Nephron progenitor cell (in vitro differentiated cells): ENCODE results near the gene ACTL6B.

ENCODE experiments used
- DNase-seq: peaks from one replicate; pipeline ENCODE4 v3.0.0; 2021
- H3K27ac Mint-ChIP-seq: 2 replicates; pipeline ENCODE4 v1.8.0; 2021; ENCODE audit warnings: mild to moderate bottlenecking, moderate library complexity, mixed read lengths
- H3K27me3 Mint-ChIP-seq: 2 replicates; pipeline ENCODE4 v1.8.0; 2021; ENCODE audit warnings: mild to moderate bottlenecking, low read depth, mixed read lengths; ENCODE audit not compliant: poor library complexity
- H3K36me3 Mint-ChIP-seq: 2 replicates; pipeline ENCODE4 v1.8.0; 2021; ENCODE audit warnings: low read depth, mixed read lengths
- H3K4me1 Mint-ChIP-seq: 2 replicates; pipeline ENCODE4 v1.8.0; 2021; ENCODE audit warnings: mixed read lengths
- H3K4me3 Mint-ChIP-seq: 2 replicates; pipeline ENCODE4 v1.8.0; 2021; ENCODE audit warnings: mild to moderate bottlenecking, moderate library complexity, mixed read lengths
- H3K9me3 Mint-ChIP-seq: 2 replicates; pipeline ENCODE4 v1.8.0; 2021; ENCODE audit warnings: mild to moderate bottlenecking, moderate library complexity, mixed read lengths
- TF ChIP-seq, protein P1 (sequence below): fragments of 200-600 bp; sonication (generic); IDR thresholded peaks from 2 replicates; pipeline ENCODE4 v1.5.0; 2021; ENCODE audit warnings: antibody characterized with exemption

The ACTL6B gene

DNA sequence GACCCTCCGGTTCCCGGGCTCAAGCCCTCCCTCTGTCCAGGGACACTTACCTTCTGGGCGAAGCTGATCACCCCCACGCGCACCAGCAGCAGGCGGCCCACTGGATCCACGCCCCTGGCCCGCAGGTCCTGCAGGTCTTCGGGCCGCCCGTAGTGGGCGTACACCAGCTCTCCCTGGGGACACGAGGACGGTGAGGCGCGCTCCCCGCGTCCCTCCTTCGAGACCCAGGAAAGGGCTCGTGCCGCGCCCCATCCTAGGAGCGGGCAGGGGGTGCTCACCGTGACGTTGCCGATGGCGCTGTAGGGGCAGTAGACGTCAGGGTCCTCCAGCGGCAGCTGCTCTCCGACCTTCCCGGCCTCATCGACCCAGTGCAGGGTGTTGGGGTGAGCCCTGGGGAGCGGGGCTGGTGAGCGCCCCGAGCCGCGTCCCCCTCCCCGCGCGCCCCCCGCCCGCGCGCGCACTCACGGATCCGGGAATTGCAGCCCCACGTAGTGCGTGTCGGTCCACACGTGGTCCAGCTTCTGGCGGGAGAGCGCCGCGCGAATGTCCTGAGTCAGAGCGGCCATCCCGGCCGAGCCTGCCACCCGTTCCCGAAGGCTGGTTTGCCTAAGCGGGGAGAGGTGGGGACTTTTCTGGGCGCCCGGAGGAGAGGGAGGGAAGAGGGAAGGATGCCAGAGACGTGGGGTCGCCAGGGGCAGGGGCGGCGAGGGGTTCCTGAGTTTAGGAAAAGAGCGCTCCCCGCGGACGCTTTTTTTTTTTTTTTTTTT, 23.1 kb downstream of the ACTL6B start:
- Mint-ChIP-seq H3K9me3 (no peaks in the 10 kb centered on the region), H3K36me3 (no peaks in the 10 kb centered on the region), H3K4me1 (peaks cover 9% of the 10 kb centered on the region), H3K4me3 (peak overlapping the region; percentile 81), H3K27me3 (peaks cover 74% of the 10 kb centered on the region), H3K27ac (no peak overlapping the region)
- DNase-seq: peak; percentile 59
- TF ChIP-seq, protein P1, sequence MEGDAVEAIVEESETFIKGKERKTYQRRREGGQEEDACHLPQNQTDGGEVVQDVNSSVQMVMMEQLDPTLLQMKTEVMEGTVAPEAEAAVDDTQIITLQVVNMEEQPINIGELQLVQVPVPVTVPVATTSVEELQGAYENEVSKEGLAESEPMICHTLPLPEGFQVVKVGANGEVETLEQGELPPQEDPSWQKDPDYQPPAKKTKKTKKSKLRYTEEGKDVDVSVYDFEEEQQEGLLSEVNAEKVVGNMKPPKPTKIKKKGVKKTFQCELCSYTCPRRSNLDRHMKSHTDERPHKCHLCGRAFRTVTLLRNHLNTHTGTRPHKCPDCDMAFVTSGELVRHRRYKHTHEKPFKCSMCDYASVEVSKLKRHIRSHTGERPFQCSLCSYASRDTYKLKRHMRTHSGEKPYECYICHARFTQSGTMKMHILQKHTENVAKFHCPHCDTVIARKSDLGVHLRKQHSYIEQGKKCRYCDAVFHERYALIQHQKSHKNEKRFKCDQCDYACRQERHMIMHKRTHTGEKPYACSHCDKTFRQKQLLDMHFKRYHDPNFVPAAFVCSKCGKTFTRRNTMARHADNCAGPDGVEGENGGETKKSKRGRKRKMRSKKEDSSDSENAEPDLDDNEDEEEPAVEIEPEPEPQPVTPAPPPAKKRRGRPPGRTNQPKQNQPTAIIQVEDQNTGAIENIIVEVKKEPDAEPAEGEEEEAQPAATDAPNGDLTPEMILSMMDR: peak; percentile 38

DNA sequence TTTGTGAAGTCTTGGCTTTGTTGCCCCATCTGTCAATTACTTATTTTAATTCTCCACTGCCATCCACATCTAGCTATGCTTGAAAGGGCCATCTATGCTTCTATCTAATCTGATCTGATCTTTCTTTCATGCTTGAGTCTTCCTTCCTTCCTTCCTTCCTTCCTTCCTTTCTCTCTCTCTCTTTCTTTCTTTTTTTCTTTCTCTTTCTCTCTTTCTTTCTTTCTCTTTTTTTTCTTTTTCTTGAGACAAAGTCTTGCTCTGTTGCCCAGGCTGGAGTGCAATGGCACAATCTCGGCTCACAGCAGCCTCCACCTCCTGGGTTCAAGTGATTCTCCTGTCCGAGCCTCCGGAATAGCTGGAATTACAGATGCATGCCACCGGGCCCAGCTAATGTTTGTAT, 26.2 kb downstream of the ACTL6B start:
- TF ChIP-seq, protein P1: no peak

GRCh38 chr7:100629117-100629716, 27.0 kb downstream of the ACTL6B start:
- peak overlapping the region; percentile 59 for H3K27ac Mint-ChIP-seq
- peaks cover 56% of the 10 kb centered on the region for H3K27me3 Mint-ChIP-seq
- H3K4me1 Mint-ChIP-seq: peaks cover 16% of the 10 kb centered on the region
- TF ChIP-seq, protein P1: peak; percentile 31
- H3K9me3 Mint-ChIP-seq: no peaks in the 10 kb centered on the region
- DNase-seq: peak; percentile 51
- no peaks in the 10 kb centered on the region for H3K36me3 Mint-ChIP-seq
- H3K4me3 Mint-ChIP-seq: no peak overlapping the region

More for the DNA sequence above, 26.2 kb downstream of the ACTL6B start:
- DNase-seq: no peak
- Mint-ChIP-seq H3K4me1 (peaks cover 16% of the 10 kb centered on the region), H3K9me3 (no peaks in the 10 kb centered on the region), H3K36me3 (no peaks in the 10 kb centered on the region), H3K4me3 (no peak overlapping the region), H3K27me3 (peaks cover 62% of the 10 kb centered on the region), H3K27ac (no peak overlapping the region)

- Mint-ChIP-seq H3K4me3 (no peak overlapping the region), H3K4me1 (peaks cover 9% of the 10 kb centered on the region), H3K27me3 (peaks cover 47% of the 10 kb centered on the region), H3K27ac (no peak overlapping the region), H3K9me3 (no peaks in the 10 kb centered on the region), H3K36me3 (no peaks in the 10 kb centered on the region)
- DNase-seq: no peak
- TF ChIP-seq, protein P1: no peak
Measured at GRCh38 chr7:100627238-100627549, 29.1 kb downstream of the ACTL6B start.

- TF ChIP-seq, protein P1: no peak
- Mint-ChIP-seq H3K4me3 (peak overlapping the region; percentile 68), H3K36me3 (peaks cover 1% of the 10 kb centered on the region), H3K4me1 (peaks cover 15% of the 10 kb centered on the region), H3K27me3 (peaks cover 42% of the 10 kb centered on the region), H3K27ac (no peak overlapping the region), H3K9me3 (no peaks in the 10 kb centered on the region)
- peak; percentile 87 for DNase-seq
Measured at GRCh38 chr7:100626530-100627237, 29.6 kb downstream of the ACTL6B start.
